ENCODE measurements around the gene FSTL4.

DNA sequence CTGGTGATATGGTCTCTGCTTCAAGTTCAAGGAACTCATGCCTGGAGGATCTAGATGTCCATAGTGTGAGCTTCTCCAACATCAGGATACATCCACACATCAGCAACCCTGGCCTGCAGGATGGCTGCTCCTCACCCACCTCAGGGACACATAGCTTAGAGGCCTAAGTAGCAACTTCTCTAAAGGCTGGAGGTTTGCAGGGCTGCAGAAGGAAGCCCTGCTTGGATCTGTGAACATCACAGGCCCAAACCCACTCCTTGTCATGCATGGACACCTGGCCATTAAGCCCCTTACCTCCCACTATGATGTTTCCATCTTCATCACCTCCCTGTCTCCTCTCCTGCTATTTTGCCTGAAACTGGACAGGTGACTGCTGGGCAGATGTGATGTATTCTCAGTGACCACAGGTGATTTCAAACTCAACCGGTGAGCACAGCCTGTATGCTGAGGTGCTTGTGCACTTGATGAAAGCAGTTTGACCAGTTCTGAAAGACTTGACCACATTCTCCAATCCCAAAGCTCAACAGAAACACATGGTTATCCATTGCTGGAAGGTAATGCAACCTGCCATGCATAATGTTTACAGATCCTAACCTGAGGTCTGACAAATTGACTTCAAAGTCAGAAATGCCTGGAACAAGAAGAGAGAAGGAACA lies 205.2 kb downstream of the FSTL4 start:
- TF ChIP-seq, protein P1, sequence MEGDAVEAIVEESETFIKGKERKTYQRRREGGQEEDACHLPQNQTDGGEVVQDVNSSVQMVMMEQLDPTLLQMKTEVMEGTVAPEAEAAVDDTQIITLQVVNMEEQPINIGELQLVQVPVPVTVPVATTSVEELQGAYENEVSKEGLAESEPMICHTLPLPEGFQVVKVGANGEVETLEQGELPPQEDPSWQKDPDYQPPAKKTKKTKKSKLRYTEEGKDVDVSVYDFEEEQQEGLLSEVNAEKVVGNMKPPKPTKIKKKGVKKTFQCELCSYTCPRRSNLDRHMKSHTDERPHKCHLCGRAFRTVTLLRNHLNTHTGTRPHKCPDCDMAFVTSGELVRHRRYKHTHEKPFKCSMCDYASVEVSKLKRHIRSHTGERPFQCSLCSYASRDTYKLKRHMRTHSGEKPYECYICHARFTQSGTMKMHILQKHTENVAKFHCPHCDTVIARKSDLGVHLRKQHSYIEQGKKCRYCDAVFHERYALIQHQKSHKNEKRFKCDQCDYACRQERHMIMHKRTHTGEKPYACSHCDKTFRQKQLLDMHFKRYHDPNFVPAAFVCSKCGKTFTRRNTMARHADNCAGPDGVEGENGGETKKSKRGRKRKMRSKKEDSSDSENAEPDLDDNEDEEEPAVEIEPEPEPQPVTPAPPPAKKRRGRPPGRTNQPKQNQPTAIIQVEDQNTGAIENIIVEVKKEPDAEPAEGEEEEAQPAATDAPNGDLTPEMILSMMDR (IDR thresholded peaks at IDR 0.05) = no peak
- no peak for TF ChIP-seq POLR2AphosphoS5 (IDR thresholded peaks at IDR 0.05)
- TF ChIP-seq EP300 (IDR thresholded peaks at IDR 0.05) = no peak

All from upper lobe of left lung (tissue), 4 donors.